Activated T-cell treated with anti-CD3 and anti-CD28 coated beads, Interleukin-2, amount 50 U/mL, for 72 hours (primary cell): Measurements from ENCODE around the gene NUP43. TPM values are rescaled to one million over a fixed set of nuclear protein-coding genes. Genes with fewer than 3 reads are reported as not detected.
A peak's percentile ranks its signal among the peaks of the same experiment; 100 is the strongest.

ENCODE experiments used
- ATAC-seq, 2 donors: fragments of 150-1000 bp; cut with Tn5 transposase; replicated peaks in 1 of 2; 2 replicates each; pipeline ENCODE4 v1.10.0; 2021; ENCODE audit warnings: moderate library complexity in 2 of 2, mild to moderate bottlenecking in 1 of 2
- DNase-seq, 2 donors: peaks; one replicate each; pipeline ENCODE4 v3.0.0; 2021 to 2022; ENCODE audit warnings: mixed read lengths in 1 of 2
- H3K27ac Mint-ChIP-seq: one replicate; pipeline ENCODE4 v1.8.0; 2022; ENCODE audit warnings: mild to moderate bottlenecking, moderate library complexity, mixed read lengths
- H3K27me3 Mint-ChIP-seq: one replicate; pipeline ENCODE4 v1.8.0; 2022; ENCODE audit warnings: low read depth, mixed read lengths
- H3K36me3 Mint-ChIP-seq, 2 donors: one replicate each; pipeline ENCODE4 v1.8.0; 2022; ENCODE audit warnings: mixed read lengths in 2 of 2, mild to moderate bottlenecking in 1 of 2; ENCODE audit not compliant: insufficient read depth in 2 of 2
- H3K4me1 Mint-ChIP-seq: one replicate; pipeline ENCODE4 v1.8.0; 2022; ENCODE audit warnings: low read depth, mixed read lengths
- H3K4me3 Mint-ChIP-seq, 2 donors: one replicate each; pipeline ENCODE4 v1.8.0; 2022; ENCODE audit warnings: mild to moderate bottlenecking in 2 of 2, mixed read lengths in 2 of 2, moderate library complexity in 2 of 2
- H3K9me3 Mint-ChIP-seq, 2 donors: one replicate each; pipeline ENCODE4 v1.8.0; 2022; ENCODE audit warnings: mixed read lengths in 2 of 2
- total RNA-seq, 2 donors: library from RNA; stranded (reverse); gene quantifications; one replicate each; pipeline ENCODE4 v1.2.3, GENCODE V29; 2022

NUP43 gene, protein sequence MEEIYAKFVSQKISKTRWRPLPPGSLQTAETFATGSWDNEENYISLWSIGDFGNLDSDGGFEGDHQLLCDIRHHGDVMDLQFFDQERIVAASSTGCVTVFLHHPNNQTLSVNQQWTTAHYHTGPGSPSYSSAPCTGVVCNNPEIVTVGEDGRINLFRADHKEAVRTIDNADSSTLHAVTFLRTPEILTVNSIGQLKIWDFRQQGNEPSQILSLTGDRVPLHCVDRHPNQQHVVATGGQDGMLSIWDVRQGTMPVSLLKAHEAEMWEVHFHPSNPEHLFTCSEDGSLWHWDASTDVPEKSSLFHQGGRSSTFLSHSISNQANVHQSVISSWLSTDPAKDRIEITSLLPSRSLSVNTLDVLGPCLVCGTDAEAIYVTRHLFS
- 10 to 100 TPM; 66.6 to 78.7 TPM for total RNA-seq

DNA sequence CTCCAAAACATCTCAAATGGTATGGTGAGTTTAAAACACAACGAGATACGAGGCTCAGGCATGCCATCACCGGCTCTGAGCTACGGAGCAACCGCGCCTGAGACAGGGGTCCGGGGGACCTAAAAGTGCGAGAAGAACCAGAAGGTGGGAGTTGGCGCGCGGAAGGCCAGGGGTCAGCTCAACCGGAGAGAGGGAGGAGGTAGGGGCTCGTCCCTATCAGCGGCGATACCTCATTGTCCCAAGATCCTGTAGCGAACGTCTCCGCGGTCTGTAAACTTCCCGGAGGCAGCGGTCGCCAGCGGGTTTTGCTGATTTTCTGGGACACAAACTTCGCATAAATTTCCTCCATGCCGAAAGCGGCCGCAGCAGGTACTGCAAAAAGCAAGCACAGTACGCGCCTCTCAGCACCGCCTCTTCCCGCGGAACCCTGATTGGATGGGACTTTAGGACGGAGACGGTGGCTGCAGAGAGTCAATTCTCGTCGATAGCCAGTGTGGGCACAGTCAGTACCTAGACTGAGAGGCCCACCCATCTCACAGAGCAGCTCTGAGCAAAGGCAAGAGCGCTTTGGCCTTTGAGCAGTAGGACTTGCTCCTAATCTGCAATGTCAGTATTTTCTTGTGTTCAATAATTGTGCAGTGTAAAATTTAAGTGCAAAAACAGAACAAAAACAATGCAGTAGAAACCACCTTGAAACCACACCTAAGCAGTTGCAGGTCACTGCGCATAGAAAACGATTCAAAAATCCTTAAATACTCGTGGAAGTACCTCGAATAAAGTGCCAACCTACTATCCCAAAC is at the start of gene NUP43:
NUP43 (minus strand) TSS at position 383 of the 800 bp plus-strand sequence; CDS start at position 349, 34 bp downstream.
- peaks cover 0 to 1% of the 10 kb centered on the region in 2 donors for H3K9me3 Mint-ChIP-seq
- H3K4me3 Mint-ChIP-seq = peak within 1 kb of the TSS; percentile 99 to 100
- H3K4me1 Mint-ChIP-seq = peaks cover 46% of the 10 kb centered on the region
- ATAC-seq = peak; percentile 68 to 76
- no peaks in the 10 kb centered on the region for H3K27me3 Mint-ChIP-seq
- peak; percentile 91 to 96 for DNase-seq
- peaks cover 2 to 11% of the 10 kb centered on the region in 2 donors for H3K36me3 Mint-ChIP-seq
- peak within 1 kb of the TSS; percentile 99 for H3K27ac Mint-ChIP-seq

DNA sequence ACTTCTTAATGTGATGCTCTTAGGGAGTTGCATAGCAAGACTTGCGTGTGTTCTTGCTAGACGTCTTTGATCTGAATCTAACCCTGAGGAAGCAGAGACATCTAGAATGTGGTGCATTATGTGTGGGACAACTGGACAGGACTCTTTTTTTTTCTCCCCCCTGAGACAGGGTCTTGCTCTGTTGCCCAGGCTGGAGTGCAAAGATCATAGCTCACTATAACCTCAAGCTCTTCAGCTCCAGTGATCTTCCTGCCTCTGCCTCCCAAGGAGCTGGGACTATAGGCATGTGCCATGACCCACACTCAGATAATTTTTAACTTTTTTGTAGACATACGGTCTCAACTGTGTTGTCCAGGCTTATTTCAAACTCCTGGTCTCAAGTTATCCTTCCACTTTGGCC is 37.2 kb upstream of the NUP43 start:
- no peak for DNase-seq
- no peak for ATAC-seq
- H3K4me3 Mint-ChIP-seq = no peak overlapping the region
- H3K27ac Mint-ChIP-seq = no peak overlapping the region
- no peaks in the 10 kb centered on the region for H3K27me3 Mint-ChIP-seq
- peaks cover 2 to 15% of the 10 kb centered on the region in 2 donors for H3K36me3 Mint-ChIP-seq
- H3K9me3 Mint-ChIP-seq = no peaks in the 10 kb centered on the region
- H3K4me1 Mint-ChIP-seq = no peaks in the 10 kb centered on the region

DNA sequence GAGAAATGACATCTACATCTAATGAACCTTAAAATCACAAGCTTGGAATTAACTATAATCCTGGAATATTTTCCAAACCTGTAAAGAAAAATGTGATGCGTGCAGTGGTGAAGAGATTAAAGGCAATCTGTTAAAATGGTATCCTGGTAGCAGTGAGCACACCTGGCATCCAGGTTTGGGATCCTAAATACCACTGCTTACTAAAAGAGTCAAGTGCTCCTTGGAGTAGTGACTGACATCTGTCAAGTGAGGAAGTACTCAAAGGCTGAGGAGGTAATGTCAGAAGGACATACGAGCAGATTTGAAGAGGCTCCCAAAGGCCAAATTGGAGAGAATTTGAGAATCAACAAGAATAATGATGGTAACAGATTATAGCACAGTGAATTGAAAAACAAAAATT is 36.0 kb upstream of the NUP43 start:
- no peak overlapping the region for H3K27ac Mint-ChIP-seq
- no peak for DNase-seq
- no peak for ATAC-seq
- no peaks in the 10 kb centered on the region for H3K9me3 Mint-ChIP-seq
- no peaks in the 10 kb centered on the region for H3K4me1 Mint-ChIP-seq
- no peak overlapping the region for H3K4me3 Mint-ChIP-seq
- peaks cover 2 to 12% of the 10 kb centered on the region in 2 donors for H3K36me3 Mint-ChIP-seq
- no peaks in the 10 kb centered on the region for H3K27me3 Mint-ChIP-seq

DNA sequence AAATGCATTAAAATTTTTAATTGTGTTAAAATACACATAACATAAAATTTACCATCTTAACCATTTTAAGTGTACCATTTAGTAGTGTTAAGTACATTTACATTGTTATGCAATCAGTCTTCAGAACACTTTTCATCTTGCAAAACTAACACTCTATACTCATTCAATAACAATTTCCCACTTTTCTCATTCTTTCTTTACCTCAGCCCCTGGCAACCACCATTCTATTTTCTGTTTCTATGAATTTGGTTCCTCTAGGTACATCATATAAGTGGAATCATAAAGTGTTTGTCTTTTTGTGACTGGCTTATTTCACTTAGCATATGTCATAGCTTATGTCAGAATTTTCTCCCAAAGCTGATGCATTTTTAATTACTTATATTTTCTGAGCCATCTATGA is 35.4 kb upstream of the NUP43 start:
- H3K27ac Mint-ChIP-seq = peak overlapping the region; percentile 5

DNA sequence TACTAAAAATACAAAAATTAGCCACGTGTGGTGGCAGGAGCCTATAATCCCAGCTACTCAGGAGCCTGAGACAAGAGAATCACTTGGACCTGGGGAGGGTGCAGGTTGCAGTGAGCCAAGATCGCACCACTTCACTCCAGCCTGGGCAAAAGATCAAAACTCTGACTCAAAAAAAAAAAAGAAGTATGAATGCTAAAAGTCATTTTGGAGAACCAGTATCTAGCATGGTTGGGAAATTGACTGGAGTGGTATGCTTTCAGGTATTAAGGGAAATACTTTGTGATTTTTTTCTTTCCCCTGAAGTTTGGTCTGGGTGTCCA is 33.3 kb upstream of the NUP43 start:
- peaks cover 2 to 11% of the 10 kb centered on the region in 2 donors for H3K36me3 Mint-ChIP-seq
- no peaks in the 10 kb centered on the region for H3K9me3 Mint-ChIP-seq
- DNase-seq (no peak), ATAC-seq (no peak)
- no peaks in the 10 kb centered on the region for H3K4me1 Mint-ChIP-seq
- H3K27me3 Mint-ChIP-seq = no peaks in the 10 kb centered on the region
- no peak overlapping the region for H3K27ac Mint-ChIP-seq
- H3K4me3 Mint-ChIP-seq = no peak overlapping the region

More for the DNA sequence above, 35.4 kb upstream of the NUP43 start:
- peaks cover 2 to 12% of the 10 kb centered on the region in 2 donors for H3K36me3 Mint-ChIP-seq
- no peaks in the 10 kb centered on the region for H3K9me3 Mint-ChIP-seq
- H3K4me1 Mint-ChIP-seq = no peaks in the 10 kb centered on the region
- DNase-seq (no peak), ATAC-seq (no peak)
- H3K4me3 Mint-ChIP-seq = no peak overlapping the region
- H3K27me3 Mint-ChIP-seq = no peaks in the 10 kb centered on the region

DNA sequence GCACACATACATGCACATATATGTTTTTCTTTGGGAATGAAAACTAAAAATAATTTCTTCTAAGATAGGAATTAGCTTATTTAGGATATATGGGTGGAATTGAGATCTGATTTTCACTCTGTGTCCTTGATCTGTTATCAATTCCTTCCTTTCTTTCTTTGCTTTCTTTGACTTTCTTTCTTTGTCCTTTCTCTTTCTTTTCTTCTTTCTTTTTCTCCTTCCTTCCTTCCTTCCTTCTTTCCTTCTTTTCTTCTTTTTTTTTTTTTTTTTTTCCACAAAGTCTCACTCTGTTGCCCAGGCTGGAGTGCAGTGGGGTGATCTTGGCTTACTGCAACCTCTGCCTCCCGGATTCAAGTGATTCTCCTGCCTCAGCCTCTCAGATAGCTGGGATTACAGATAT is 31.3 kb upstream of the NUP43 start:
- Mint-ChIP-seq H3K27me3 (no peaks in the 10 kb centered on the region), H3K27ac (no peak overlapping the region), H3K9me3 (no peaks in the 10 kb centered on the region), H3K4me3 (no peak overlapping the region), H3K4me1 (no peaks in the 10 kb centered on the region), H3K36me3 (peaks cover 2 to 10% of the 10 kb centered on the region in 2 donors)
- DNase-seq = no peak
- no peak for ATAC-seq

DNA sequence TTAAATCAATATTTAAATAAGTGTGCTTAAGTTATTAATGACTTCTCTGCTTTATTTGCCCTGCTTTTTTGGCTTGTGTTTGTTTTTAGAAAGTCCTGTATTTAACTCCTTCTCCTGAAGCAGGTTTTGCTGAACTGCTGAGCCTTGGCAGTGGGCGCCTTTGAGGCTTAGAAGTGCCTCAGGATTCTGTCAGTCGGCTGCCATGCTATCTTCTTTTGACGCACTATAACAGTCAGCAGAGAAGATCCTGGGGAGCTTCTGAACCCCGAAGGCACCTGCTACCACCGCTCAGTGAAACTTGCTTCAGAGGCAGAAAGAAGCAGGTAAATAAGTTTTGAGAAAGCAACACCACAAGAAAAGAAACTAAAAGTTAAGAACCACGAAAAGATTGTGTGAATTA is 25.6 kb upstream of the NUP43 start:
- peaks cover under 1% of the 10 kb centered on the region for H3K4me1 Mint-ChIP-seq
- H3K36me3 Mint-ChIP-seq = peaks cover 5 to 11% of the 10 kb centered on the region in 2 donors
- H3K27ac Mint-ChIP-seq = no peak overlapping the region
- no peak overlapping the region for H3K4me3 Mint-ChIP-seq
- H3K27me3 Mint-ChIP-seq = no peaks in the 10 kb centered on the region
- no peaks in the 10 kb centered on the region for H3K9me3 Mint-ChIP-seq
- DNase-seq = no peak
- no peak for ATAC-seq

DNA sequence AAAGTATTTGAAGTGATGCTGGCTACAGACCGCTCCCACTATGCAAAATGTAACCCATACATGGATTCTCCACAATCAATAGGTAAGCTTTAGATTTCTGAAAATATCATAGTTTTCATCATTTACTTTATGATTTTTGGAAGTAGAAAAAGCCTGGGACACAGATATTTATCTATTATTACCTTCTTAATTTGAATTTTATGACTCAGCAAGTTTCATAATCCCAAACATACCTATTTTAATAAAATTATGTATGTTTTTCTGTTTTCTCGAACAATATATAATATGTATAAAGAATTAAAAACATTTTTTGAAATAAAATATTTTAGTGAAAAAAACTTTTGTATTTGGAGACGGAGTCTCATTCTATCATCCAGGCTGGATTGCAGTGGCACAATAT is 24.9 kb upstream of the NUP43 start:
- no peak for ATAC-seq
- Mint-ChIP-seq H3K27ac (no peak overlapping the region), H3K9me3 (peaks cover 2% of the 10 kb centered on the region in 2 donors), H3K27me3 (no peaks in the 10 kb centered on the region), H3K4me3 (no peak overlapping the region), H3K4me1 (peaks cover 5% of the 10 kb centered on the region), H3K36me3 (peaks cover 8 to 17% of the 10 kb centered on the region in 2 donors)
- DNase-seq = no peak

DNA sequence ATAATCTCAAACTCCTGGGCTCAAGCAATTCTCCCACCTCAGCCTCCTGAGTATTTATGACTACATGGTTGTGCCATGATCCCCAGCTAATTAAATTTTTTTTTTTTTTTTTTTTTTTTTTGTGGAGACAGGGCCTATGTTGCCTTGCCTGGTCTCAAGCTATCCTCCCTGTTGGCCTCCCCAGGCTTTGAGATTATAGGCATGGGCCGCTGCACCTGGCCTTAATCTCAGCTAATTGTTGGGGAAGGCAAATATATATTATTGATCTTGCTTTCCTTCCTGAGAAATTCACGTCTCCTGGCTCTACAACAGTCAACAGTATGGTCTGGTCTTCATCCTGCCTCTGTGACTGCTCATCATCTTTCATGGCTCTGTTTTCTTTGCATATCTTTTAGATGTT is 23.3 kb upstream of the NUP43 start:
- Mint-ChIP-seq H3K4me1 (peaks cover 5% of the 10 kb centered on the region), H3K4me3 (no peak overlapping the region), H3K27me3 (no peaks in the 10 kb centered on the region), H3K27ac (peak overlapping the region; percentile 64), H3K36me3 (peaks cover 11 to 22% of the 10 kb centered on the region in 2 donors), H3K9me3 (peaks cover 4 to 5% of the 10 kb centered on the region in 2 donors)
- DNase-seq (no peak), ATAC-seq (no peak)

DNA sequence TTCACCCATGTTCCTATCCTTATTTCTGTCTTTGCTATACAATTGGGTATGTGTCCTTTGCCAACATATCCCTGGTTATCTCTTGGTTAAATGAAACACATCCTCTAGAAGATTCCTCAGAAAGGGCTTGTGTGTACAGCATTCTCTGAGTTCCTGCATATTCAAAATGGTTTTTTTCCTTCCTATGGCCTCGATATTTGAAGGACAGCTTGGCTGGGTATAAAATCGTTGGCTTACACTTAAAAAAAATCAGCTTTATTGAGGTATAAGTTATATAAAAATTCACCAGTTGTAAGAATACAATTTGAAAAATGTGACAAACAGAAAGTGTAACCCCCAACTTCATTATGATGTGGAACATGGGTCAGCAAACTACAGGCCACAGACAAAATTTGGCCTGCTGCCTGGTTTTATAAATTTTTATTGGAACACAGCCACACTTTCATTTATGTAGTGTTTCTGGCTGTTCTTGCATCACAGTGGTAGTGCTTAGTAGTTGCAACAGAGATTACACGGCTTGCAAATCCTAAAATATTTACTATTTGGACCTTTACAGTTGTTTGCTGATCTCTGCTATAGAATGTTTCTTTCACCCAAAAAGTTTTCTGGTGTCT is 19.9 kb upstream of the NUP43 start:
- Mint-ChIP-seq H3K4me3 (no peak overlapping the region), H3K36me3 (peaks cover 11 to 18% of the 10 kb centered on the region in 2 donors), H3K9me3 (peaks cover 4 to 5% of the 10 kb centered on the region in 2 donors), H3K4me1 (peaks cover 5% of the 10 kb centered on the region), H3K27me3 (no peaks in the 10 kb centered on the region), H3K27ac (no peak overlapping the region)
- ATAC-seq (no peak), DNase-seq (no peak)

DNA sequence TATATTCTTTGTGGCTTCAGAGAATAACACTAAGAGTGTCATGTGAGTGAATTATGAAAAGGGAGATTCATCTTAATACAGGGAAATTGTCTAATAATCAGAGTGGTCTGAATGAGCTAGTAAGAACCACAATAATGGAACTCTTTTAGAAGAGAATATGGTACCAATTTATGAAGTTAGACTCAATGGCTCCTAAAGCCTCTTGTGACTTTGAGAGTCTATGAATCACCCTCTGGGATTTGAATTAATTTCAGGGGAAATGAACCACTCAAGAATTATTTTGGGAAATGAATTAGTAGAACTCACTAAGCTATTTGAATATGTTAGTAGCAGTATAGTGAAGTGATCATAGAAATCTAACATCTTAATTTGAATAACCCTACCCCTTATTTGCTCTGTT is 17.5 kb upstream of the NUP43 start:
- Mint-ChIP-seq H3K36me3 (peaks cover 9 to 18% of the 10 kb centered on the region in 2 donors), H3K4me3 (no peak overlapping the region), H3K27me3 (no peaks in the 10 kb centered on the region), H3K27ac (no peak overlapping the region), H3K4me1 (peaks cover 16% of the 10 kb centered on the region), H3K9me3 (peaks cover 4 to 5% of the 10 kb centered on the region in 2 donors)
- ATAC-seq (no peak), DNase-seq (no peak)

DNA sequence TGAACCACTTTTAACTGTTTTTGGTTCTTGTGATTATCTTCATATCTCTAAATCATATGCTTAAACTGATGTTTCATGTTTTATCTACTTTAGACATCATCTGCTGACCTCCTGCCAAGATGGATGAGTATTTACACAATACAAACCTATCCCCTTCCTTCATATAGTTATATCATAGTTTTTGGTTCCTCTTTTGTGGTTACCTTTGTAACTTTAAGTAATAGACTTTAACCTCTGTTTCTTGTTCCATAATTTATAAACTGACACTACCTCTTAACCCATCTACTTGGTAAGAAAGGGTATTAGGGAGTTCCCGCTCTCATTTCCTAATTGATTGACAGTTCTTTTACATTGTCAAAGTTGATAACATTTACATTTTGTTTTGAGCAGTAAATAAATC is 15.1 kb upstream of the NUP43 start:
- Mint-ChIP-seq H3K4me3 (no peak overlapping the region), H3K27ac (peak overlapping the region; percentile 27), H3K9me3 (peaks cover 2 to 3% of the 10 kb centered on the region in 2 donors), H3K4me1 (peaks cover 11% of the 10 kb centered on the region), H3K36me3 (peaks cover 6 to 14% of the 10 kb centered on the region in 2 donors), H3K27me3 (no peaks in the 10 kb centered on the region)
- DNase-seq (no peak), ATAC-seq (no peak)

DNA sequence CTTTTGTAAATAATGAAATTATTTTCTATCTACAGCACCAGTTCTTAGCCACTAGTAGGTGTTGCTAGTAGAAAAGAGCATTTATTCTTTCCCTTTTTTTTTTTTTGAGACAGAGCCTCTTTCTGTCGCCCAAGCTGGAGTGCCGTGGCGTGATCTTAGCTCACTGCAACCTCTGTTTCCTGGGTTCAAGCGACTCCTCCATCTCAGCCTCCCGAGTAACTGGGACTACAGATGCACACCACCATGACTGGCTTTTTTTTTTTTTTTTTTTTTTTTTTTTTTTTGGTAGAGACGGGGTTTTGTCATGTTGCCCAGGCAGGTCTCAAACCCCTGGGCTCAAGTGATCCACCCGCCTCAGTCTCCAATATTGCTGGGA is 9.9 kb upstream of the NUP43 start:
- Mint-ChIP-seq H3K9me3 (no peaks in the 10 kb centered on the region), H3K27ac (no peak overlapping the region), H3K4me1 (peaks cover 40% of the 10 kb centered on the region), H3K27me3 (no peaks in the 10 kb centered on the region), H3K36me3 (peaks cover 3 to 5% of the 10 kb centered on the region in 2 donors), H3K4me3 (no peak overlapping the region)
- DNase-seq (no peak), ATAC-seq (no peak)
